Activated CD8-positive, alpha-beta memory T cell treated with anti-CD3 and anti-CD28 coated beads for 36 hours (primary cell): Measurements from ENCODE around the gene EFNA5. TPM values are rescaled to one million over a fixed set of nuclear protein-coding genes. Genes with fewer than 3 reads are reported as not detected.

ENCODE experiments used
- CTCF ChIA-PET: fragments of 350-600 bp; sonication (Branson Sonifier 250); formaldehyde crosslinking; loops from one replicate; lab custom pipeline; 2021; ENCODE audit warnings: antibody characterized with exemption; lab: Charles Lee
- POLR2A ChIA-PET: fragments of 350-600 bp; sonication (Branson Sonifier 250); formaldehyde crosslinking; loops from one replicate; lab custom pipeline; 2021; ENCODE audit warnings: antibody characterized with exemption; lab: Charles Lee
- total RNA-seq, 2 experiments: library from RNA; stranded (reverse); gene quantifications; one replicate each; pipeline ENCODE4 v1.2.3, GENCODE V29; 2021

Gene EFNA5
- total RNA-seq, 2 experiments from 2014 or later = not detected

DNA sequence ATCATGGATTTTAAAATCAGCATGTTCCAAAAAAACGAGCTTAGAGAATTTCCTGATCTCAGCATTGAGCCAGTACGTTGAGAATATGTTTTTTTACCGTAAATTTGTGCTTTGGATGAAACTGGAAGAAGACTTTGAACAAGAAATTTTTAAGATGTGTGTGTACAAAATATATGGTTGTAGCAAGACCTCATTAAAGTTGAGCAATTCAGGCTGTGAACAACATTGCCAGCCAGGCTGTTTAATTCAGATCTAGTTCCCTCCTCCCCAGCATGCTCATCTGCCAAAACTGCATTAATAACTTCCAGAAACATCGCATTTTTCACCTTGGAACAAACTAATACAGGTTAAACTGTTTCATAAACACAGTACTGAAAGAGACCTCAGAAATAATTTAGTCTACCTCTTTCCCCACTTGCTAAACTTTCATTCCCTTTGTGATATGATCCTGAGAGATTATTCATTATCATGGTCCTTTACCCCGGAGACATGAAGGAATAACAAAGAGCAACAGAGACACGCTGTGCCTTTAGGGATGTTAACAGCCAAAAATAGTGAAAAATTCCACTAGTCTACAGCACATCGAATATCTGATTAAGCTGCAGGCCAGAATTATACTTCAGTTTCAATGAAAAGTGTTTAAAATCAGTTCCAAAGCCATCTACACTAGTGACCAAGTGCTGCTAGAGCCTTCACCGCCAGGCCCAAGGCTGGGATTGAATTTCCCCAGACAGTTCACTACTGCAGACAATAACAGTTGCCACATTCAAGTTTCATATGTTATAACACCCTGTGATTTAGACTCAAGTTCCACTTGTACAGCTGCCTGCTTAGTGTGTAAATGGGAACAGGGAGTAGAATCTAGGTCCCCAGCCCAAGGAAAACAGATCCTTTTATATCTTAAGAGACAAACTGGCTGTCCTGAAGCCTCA lies 89.6 kb downstream of the EFNA5 start:
- CTCF ChIA-PET = no interaction called here

GRCh38 chr5:107578051-107578635 lies 92.6 kb downstream of the EFNA5 start:
- CTCF ChIA-PET = no interaction called here
- POLR2A ChIA-PET = no interaction called here

More for the DNA sequence above, 89.6 kb downstream of the EFNA5 start:
- POLR2A ChIA-PET = no interaction called here

DNA sequence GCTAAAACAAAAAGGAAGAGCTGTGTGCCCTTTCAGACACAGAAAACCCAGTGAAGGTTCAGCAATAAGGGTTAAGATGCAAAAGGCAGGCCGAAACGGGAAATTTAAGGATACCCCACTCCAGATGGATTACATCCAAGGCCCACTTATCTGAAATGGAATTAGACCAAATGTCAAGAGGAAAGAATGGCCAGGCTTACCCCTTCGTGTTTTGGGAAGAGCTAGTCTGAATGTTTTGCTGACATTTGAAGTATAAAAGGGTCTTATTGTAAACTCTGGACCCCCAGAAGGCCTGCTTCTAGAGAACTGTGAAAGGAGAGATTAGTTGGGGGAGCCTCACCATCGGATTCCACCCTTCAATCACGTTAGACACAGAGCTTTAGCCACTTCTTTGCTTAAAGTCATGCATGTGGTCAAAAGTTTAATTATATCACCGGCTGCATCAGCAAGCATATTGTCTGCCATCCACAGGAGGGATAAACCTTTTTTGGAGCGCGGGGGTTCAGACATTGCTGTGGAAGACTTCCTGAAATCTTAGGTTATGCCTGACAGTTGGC lies 93.3 kb downstream of the EFNA5 start:
- ChIA-PET CTCF (no interaction called here), POLR2A (no interaction called here)

DNA sequence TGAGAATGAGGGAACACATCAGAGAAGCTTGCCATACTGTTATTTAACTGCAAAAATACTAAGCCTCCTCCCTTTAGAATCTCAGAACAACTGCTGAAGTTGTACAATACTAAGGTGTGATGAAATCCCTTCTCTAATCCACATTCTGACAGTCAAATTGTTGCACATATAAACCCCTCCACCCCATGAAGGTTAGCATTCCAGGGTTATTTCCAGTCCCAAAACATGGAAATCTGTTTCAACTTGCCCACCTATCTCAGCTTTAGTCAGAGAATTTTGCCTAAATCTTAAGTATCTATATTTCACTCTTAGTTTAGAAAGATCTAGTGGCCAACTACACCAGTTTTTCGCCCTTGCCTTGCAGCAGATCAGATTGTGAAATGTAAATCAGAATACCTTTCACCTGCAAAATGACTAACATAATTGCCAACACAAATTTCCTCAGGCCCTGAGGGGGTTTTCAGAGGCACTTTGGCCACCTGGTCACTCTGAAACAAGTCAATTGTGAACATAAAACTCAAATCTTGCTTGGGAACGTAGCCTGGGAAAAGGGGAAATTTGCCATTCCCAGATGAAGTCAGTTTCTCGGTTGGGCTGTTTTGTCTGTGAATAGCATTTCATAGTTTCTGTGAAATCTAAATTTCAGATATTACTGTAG lies 93.9 kb downstream of the EFNA5 start:
- CTCF ChIA-PET = no interaction called here
- POLR2A ChIA-PET = no interaction called here

GRCh38 chr5:107576155-107576554 lies 94.6 kb downstream of the EFNA5 start:
- ChIA-PET CTCF (no interaction called here), POLR2A (no interaction called here)

- CTCF ChIA-PET = no interaction called here
These were observed 96.5 kb downstream of the EFNA5 start for GRCh38 chr5:107574287-107574686.

GRCh38 chr5:107572715-107573368 lies 97.9 kb downstream of the EFNA5 start:
- POLR2A ChIA-PET = no interaction called here

More at GRCh38 chr5:107574287-107574686, 96.5 kb downstream of the EFNA5 start:
- POLR2A ChIA-PET = no interaction called here

DNA sequence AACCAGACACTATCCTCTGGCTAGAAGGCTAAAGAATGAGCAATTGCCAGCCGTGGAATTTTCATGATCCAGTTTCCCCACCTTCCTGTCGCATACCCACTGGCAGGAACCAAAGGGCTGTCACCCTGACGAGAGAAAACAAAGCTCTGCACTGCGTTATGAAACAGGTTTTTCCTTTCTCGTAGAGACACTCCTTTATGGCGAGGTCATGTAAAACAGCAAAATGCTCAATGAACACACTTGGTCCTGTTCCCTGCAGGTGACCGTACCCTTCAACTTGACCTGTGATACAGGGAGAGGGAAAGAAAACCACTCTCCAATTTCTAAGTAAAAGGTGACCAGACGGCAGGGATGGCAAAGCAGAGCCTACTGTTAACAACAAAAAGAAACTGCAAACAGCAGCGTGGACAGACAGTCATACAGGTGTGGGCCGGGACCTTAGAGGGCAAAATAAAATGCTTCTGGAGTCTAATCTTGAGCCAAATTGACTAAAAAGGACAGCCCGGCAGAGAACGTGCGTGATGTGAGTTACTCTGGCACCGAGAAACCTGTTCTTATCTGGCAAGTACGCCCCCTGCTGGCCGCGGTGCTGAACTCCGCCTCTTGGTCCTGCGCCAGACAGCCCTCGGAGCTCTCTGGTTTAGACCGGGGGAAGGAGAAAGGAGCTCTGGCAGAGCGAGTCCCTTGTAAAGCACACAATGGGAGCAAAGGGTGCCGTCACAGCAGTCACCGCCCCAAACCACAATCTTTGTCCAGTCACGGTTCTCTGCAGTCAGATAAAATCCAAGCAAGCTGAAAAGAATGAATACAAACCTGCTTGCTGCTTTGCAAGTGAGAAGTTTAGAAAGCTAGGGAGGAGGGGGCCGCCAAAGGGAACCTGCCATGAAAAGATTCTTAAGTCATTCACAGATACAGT lies 98.9 kb downstream of the EFNA5 start:
- POLR2A ChIA-PET = no interaction called here
- CTCF ChIA-PET = interaction anchor here (0.6 to 2.0 kb wide), 7 partner anchors 9 to 211 kb away, joined by 3 to 9 read pairs (median 3); partner anchors contain the start of gene EFNA5

More at GRCh38 chr5:107572715-107573368, 97.9 kb downstream of the EFNA5 start:
- CTCF ChIA-PET = interaction anchor here (0.6 to 2.0 kb wide), 7 partner anchors 10 to 212 kb away, joined by 3 to 9 read pairs (median 3); partner anchors contain the start of gene EFNA5

DNA sequence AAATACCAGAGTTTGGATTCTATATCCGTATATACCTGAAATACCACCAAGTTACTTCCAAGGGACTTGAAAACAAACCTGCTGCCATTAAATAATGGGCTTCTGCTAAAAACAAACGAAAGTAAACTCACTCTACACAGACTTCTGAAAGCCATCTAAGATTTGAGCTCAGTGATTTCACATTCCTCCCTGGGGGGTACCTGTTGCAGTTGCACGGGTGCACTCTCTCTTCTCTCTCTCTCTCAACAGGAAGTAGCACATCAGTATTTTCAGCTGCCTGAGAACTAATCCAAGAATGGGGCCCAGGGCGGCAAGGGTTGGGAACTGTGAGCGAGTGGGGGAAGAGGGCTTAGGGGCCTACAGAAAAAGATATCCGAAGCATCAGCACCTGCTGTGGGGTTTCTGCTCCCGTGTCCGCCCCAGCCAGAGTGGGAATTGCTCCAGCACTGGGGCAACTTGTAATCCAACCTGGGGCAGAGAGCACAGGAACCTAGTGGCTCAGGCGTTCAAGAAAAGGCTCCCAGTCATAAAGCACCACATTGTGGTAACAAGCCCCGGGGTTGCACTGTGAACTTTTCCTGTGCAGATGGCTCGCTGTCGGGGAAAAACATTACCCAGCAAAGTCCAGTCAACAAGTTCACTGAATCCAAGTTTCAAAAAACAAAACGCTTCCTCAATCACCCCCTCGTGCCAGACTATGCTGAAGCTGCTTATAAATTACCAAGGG lies 99.8 kb downstream of the EFNA5 start:
- POLR2A ChIA-PET = no interaction called here
- CTCF ChIA-PET = interaction anchor here (0.7 to 2.0 kb wide), 3 partner anchors 8 to 244 kb away, joined by 3 to 9 read pairs (median 3); partner anchors contain the start of gene EFNA5

DNA sequence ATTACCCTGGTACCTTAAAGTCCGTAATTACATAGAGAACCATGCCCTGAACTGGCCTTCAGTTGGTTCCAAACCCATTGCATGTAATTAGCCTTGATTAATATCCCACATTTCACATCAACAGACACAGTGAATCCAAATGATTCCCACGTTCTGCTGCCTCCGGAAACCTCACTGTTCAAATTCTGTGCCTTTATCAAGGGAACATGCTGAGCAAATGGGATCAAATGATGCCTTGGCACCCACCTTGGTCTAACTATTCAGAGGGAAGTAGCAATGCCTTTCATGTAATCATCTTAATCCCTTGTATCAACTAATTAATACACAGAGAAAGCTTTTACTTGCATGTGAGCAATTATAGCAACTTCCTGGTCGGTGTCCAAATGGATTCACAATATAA lies 100.6 kb downstream of the EFNA5 start:
- ChIA-PET CTCF (interaction anchor here (0.7 kb wide), 3 partner anchors 212 to 430 kb away, joined by 3 read pairs; no protein-coding TSS in a partner anchor), POLR2A (interaction anchor here (0.6 kb wide), 1 partner anchor 68 kb away, joined by 7 read pairs; no protein-coding TSS in a partner anchor)

- POLR2A ChIA-PET = no interaction called here
- CTCF ChIA-PET = interaction anchor here (1.4 kb wide), 1 partner anchor 106 kb away, joined by 3 read pairs; no protein-coding TSS in a partner anchor
These were observed 102.7 kb downstream of the EFNA5 start for GRCh38 chr5:107567901-107568671.

DNA sequence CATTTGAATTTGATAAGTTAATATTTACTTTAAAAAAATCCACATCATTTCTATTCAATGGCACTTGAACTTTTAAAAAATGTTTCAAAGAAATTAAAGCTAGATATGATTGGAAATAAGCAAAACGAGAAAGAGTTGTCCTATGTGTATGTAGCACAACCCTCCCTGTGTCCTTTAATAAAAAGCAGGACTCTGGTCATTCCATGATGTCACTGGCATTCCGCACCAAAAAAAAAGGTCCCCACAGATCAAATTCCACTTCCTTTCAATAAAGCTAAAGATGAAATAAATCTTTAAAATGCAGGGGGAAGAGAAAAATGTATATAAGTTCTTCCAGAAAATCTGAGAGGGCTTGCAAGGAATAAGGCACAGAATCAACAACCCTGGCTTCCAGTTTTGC lies 103.8 kb downstream of the EFNA5 start:
- POLR2A ChIA-PET = no interaction called here
- CTCF ChIA-PET = no interaction called here

DNA sequence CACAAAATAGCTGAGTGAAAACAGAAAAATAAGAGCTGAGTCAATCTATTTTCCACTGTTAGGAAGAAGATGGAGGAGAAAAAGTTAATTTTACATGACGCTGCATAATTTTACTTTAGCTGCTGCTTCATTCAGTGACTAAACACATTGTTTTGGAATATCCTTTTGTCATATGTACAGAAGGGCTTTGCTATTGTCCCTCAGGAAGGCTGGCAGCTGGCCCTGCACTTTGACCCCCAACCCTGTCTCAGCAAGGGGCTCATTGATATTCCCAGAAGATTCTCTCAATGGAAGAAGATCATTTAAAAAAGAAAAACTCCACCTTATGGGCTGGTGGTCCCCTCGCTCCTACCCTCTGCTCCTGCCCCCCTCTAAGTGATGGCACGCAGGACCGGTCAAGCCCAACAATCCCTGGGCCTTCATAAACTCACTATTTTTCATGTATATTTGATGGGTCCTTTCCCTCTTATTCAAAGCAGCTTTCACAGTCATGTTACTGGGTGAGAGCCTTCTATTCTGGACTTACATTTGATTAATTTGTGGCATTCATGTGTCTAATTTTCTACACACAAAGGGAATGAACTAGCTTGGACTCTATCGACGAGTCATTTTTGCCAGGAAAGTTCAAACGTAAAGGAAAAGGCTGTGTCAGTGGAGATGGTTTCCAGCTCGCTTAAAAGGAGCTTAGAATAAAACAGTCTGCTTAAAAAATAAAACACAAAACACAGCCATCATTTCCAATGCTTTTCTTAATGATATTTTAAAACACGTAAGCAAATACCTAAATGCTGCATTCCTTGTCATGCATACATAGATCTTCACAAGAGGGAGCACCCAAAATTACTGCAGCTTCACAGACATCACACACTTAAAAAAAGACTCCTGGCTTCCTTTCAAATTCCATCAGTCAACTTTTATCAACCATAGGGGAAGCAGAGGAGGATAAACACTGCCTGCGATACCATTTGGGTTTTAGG lies 104.7 kb downstream of the EFNA5 start:
- ChIA-PET CTCF (no interaction called here), POLR2A (no interaction called here)

GRCh38 chr5:107564931-107565372 lies 105.8 kb downstream of the EFNA5 start:
- ChIA-PET POLR2A (no interaction called here), CTCF (no interaction called here)

- ChIA-PET POLR2A (no interaction called here), CTCF (no interaction called here)
These were observed 106.7 kb downstream of the EFNA5 start for GRCh38 chr5:107563959-107564544.
